ENCODE measurements around the gene EEPD1.
A peak's percentile ranks its signal among the peaks of the same experiment; 100 is the strongest.
"Not testable (repeated sequence)": the region's sequence is repeated elsewhere in the genome, so short reads cannot be mapped to it uniquely, and the experiment has no call there.

EEPD1 gene

GRCh38 chr7:36147361-36147760 lies 5.7 kb upstream of the EEPD1 start:
- TF ChIP-seq CTCF (conservative IDR thresholded peaks at IDR 0.05), result no peak
- H3K27ac ChIP-seq, result no peak overlapping the region

GRCh38 chr7:36148422-36149065 lies 4.5 kb upstream of the EEPD1 start:
- no peak for TF ChIP-seq CTCF (conservative IDR thresholded peaks at IDR 0.05)
- no peak overlapping the region for H3K27ac ChIP-seq

- not testable (repeated sequence) for H3K27ac ChIP-seq
These were observed 3.8 kb upstream of the EEPD1 start for GRCh38 chr7:36149240-36149639.

DNA sequence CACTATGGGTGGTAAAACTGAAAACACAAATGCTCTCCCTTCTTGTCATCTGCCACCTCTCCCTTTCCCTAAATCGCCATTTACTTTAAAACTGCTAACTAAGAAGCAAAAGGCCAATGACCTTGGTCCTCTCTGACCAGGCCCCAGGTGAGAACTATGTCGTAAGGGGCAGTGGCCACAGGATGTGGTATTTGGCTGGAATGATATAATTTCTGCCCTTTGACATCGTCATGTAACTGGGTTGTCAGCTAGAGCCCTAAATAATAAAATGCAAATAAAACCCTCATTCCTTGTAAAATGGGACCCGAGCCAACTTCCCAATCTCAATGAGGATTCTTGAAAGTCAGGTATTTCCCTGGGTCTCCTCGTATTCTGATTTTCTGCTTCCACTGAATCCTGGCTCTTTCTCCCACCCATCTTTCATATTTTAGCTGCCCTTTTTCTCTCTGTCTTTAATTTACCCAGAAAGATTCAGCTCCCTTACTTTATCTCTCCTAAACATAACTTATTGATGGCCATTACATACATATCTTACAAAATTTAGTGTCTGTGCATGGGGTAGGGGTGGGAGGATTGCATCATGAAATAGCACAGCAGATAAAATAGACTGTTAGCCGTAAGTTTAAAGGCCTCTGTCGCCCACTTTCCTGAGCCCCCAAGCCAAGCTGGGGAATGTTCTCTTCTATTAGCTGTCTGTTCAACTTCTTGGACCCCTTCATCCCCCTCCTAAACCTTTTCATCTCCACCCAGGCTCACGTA lies 3.2 kb upstream of the EEPD1 start:
- H3K27ac ChIP-seq, result no peak overlapping the region
- no peak for TF ChIP-seq CTCF (conservative IDR thresholded peaks at IDR 0.05)

- TF ChIP-seq CTCF (conservative IDR thresholded peaks at IDR 0.05), result no peak
- H3K27ac ChIP-seq, result peak overlapping the region; percentile 86
These were observed 916 bp upstream of the EEPD1 start for GRCh38 chr7:36151921-36152755.

- H3K27ac ChIP-seq, result peak overlapping the region; percentile 86
- TF ChIP-seq CTCF (conservative IDR thresholded peaks at IDR 0.05), result no peak
These were observed 580 bp downstream of the EEPD1 start for GRCh38 chr7:36153571-36154097.

- no peak for TF ChIP-seq CTCF (conservative IDR thresholded peaks at IDR 0.05)
- peak overlapping the region; percentile 86 for H3K27ac ChIP-seq
These were observed 1.5 kb downstream of the EEPD1 start for GRCh38 chr7:36154255-36155212.

Data from VCaP (cell line).